ENCODE data around the gene CLN5.
A peak's percentile ranks its signal among the peaks of the same experiment; 100 is the strongest.
"Not testable (repeated sequence)": the region's sequence is repeated elsewhere in the genome, so short reads cannot be mapped to it uniquely, and the experiment has no call there.

The CLN5 gene

GRCh38 chr13:77009719-77010118 lies 17.8 kb downstream of the CLN5 start:
- DNase-seq; intact Hi-C loops (cut with DNase I): not testable (repeated sequence)

DNA sequence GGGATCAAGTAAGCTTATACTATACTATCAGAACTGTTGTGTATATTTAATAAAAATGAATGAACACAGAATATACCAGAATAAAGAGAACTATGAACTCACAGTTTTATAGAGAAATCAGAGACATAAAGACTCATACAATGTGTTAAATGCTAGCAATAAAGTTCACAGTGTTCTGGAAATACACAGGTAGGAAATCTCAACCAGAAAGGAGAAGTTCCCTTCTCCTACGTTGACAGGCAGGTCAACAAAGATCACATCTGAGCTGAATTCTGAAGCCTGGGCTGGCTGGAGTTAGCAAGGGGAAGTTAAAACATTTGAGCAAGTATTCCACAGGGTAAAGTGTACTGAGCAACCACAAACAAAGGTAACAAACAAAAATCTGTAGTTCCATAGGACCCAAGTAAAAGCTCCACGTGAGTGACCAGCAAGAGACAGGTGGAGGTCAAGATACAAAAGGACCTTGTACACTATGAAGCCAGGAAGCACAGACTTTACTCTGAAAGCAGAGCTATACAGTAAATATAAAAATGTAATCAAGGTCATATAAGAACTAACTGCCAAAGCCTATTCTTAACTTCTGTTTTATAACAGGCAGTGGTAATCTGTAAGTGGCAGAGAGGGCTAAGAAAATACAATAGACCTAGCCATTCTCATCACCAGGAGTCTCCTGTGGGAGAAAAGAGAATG lies 22.1 kb downstream of the CLN5 start:
- DNase-seq: no peak
- intact Hi-C loops (cut with DNase I): no loop called here

DNA sequence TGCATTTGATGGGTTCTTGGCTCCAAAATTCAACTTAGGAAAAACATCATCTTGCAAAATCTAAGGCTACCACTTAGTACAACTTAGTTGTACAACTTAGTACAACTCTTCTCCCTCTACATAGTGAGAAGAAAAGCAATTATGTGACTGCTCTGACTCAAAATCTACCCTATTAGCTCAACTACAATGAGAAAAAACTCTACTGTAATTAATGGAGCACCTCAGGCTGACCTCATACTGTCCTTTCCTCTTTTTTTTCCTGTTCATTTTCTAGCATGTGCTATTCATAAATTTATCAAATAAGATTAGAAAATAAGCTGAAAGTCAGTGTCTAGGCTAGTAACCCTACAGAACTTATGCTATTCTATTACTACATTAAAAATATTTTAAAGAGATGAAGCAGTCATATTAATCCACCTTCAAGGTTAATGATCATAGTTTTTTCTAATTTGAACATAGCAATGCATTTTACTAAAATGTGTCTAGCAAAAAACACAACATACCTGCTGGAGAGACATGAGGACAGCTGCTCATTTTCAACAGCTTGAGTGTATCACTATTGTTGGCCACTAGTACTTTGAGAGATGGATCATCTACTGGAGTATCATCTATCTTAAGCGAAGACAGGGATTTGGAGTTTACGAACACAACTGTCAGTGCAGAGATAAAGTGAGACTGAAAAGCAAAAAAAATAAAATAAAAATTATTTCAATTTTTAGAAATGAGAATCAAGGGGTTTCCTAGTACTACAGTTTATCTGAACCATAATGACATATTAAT lies 23.2 kb downstream of the CLN5 start:
- intact Hi-C loops (cut with DNase I): no loop called here
- no peak for DNase-seq

- no peak for DNase-seq
- intact Hi-C loops (cut with DNase I): no loop called here
These were observed 24.5 kb downstream of the CLN5 start for GRCh38 chr13:77016251-77016812.

DNA sequence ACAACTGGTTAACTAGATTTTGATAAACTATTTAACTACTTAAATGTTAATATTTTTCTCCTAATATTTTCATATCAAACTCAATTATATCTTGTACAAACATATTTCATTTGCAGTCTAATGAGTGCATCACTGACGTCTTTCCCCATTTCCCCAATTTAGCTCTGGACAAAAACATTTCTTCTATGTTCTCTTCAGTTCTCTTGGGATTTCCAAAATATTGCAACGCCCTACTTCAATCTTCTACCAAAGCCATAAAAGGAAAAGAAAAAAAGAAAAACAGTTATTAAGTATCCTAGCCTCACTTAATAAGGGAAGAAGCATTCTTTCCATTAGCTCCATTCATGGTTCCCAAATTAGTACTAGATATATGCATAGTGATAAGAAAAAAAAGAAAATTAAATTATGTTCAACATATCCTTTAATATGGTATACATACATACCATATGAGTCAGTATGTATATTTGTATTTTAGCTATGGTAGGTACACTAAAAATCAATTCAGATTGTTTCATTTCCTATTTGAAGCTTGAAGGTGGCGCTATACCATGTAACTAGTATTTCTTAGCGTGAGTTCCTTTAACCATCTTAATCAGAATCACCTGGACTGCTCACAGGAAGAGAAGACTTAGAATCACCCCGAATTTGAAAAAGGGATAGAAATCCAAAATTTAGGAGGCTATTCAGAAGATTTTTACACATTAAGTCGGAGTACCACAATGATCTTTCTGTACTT lies 25.2 kb downstream of the CLN5 start:
- intact Hi-C loops (cut with DNase I): no loop called here
- no peak for DNase-seq

DNA sequence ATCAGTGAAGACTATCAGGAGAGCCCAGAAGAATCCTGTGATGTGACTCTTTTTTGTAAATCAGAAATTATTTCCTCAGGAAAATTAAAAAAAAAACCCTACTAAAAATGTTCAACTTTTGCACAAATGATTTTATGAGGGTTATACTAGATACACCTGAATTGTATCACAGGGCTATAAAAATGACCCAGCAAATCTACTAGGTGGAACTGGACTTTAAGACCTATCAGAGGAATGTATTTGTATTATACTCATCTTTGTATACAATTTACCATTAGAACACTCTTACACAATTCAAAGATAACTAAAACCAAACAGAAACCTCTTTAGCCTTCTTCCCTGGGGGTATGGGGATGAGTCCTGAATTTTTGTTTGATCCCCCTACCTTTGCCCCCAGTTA lies 27.9 kb downstream of the CLN5 start:
- no peak for DNase-seq
- intact Hi-C loops (cut with DNase I): no loop called here

DNA sequence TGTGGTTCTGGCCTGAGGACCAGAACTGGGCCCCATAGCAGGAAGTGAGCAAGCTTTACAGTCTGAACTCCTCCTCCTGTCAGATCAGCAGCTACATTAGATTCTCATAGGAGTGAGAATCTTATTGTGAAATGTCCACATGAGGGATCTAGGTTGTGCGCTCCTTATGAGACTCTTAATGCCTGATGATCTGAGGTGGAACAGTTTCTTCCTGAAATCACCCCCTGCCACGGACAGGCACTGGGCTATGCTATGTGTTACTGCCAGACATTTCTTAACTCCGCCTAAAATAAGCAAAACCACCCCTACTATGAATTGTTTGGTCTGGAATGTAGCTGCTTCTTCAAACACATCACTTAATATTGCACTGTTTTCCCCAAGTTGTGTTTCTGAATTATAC lies 30.5 kb downstream of the CLN5 start:
- intact Hi-C loops (cut with DNase I): no loop called here
- DNase-seq: no peak

DNA sequence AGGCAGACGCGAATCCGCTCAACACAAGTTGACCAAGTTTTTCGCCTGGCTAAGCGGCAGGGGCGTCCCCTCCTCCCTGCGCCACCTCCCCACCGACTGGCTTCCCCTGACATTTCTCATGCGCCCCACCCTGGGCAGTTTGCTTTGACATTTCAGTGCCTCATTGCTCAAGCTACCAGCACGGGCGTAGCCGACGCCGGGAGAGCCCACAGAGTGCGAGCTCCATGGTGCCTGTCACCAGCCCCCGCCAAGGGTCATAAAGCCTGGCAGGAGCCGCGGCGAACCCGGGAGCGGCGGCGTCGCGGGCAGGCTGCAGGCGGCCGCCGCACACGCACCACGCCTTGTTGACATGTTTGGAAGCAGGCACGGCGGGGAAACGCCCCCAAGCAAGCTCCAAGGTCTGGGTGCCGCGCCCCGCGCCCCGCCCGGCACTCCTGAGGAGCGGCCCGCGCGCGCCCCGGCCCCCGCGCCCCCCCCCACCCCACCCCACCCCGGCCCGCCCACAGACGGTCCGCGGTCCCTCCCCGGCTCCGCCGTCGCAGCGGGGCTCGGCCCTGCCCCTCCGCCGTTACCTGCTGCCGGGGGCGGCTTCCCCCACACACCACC lies 34.5 kb downstream of the CLN5 start:
- DNase-seq: peak; percentile 36 to 84 (median 65)
- intact Hi-C loops (cut with DNase I): loop anchor here (2.0 to 5.0 kb wide), 2 partner anchors 34 to 301 kb away; partner anchors contain the start of genes CLN5 and MYCBP2

DNA sequence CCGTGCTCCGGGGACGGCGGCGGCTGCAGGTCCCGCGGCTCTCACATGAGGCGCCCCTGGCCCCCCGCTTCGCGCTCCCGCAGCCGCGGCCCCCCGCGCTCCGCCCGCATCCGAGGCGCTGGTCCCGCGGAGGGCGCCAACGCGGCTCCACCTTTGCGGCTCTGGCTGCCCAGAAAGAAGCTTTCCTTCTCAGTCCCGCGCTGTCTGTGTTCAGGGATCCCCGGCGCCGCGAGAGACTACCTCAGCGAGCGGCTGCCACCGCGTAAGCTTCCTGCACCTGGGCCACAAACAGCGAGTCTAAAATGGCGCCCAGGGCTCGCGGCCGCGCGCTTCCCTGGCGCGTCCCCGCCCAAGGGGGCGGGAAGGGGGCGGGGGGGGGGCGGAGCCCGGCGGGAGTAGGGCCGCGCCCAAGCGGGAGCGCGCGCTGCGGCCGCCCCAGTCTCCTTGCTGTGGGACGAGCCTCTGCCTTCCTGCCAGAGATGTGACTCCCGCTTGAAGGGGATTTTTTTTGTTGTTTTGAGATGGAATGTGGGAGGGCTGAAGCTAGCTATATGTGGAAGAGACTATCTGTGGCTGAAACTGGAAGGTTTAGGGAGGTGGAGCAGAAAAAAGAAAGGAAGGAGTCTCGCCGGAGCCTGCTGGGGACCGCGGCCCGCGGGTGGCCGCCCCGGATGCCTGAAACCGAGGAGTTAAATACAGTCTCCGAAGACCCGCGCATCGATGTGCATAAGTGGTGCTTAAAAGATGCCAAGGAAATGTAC lies 35.2 kb downstream of the CLN5 start, which contains the start of gene FBXL3:
FBXL3 (minus strand) TSS at position 299 of the 761 bp plus-strand sequence. CDS start 5,299 bp downstream, outside the sequence.
- intact Hi-C loops (cut with DNase I): loop anchor here (2.0 to 5.0 kb wide), 2 partner anchors 34 to 300 kb away; partner anchors contain the start of genes CLN5 and MYCBP2
- DNase-seq: peak; percentile 69 to 95 (median 87)

GRCh38 chr13:77028202-77028601 lies 36.3 kb downstream of the CLN5 start:
- intact Hi-C loops (cut with DNase I): loop anchor here (5.0 kb wide), 1 partner anchor 299 kb away; the partner anchor contains the start of gene MYCBP2
- peak in 2 of 42 donors; percentile 17 to 55 for DNase-seq

DNA sequence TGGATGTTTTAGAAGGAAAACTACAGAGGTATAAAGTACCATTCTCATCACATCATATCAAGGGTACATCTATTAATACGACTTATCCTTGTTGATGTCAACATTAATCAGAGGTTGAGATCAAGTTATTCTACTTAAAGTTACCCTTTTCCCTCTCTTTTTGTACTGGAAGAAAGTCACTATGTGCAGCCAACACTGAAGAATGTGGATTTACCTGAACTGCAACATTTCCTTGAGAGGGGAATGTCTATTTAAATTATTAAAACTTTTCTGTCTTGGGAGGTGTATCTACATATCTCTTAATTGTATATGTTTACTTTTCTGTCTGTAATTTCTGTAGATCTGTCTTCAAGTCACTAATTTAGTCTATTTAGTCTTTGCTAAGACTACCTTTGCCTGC lies 37.6 kb downstream of the CLN5 start:
- no peak for DNase-seq
- intact Hi-C loops (cut with DNase I): loop anchor here (5.0 kb wide), 1 partner anchor 298 kb away; the partner anchor contains the start of gene MYCBP2

- intact Hi-C loops (cut with DNase I): no loop called here
- no peak for DNase-seq
These were observed 39.9 kb downstream of the CLN5 start for GRCh38 chr13:77031656-77032243.

GRCh38 chr13:77033717-77034302 lies 41.9 kb downstream of the CLN5 start:
- intact Hi-C loops (cut with DNase I): no loop called here
- DNase-seq: no peak

DNA sequence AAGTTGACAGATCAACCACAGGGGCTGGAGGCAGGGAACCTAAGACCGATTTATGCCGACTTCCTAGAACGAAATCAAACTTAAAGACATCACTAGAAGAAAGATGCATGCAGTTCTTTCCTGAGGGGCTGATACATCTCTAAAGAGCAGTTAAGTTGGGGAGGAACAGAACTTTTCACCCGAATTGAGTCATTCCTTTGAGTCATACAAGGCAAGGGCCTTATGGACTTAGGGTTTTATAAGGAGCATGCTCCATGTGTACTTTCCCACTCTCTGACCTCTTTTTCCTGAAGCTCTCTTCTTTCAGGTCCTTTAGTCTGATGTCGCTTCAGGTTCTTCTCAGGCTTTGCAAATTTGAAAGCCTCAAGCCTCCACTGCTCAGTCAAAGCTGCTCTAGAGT lies 43.0 kb downstream of the CLN5 start:
- intact Hi-C loops (cut with DNase I): no loop called here

GRCh38 chr13:77036279-77036678 lies 44.4 kb downstream of the CLN5 start:
- DNase-seq: peak in 2 of 42 donors; percentile 30 to 33
- intact Hi-C loops (cut with DNase I): no loop called here

More for the DNA sequence above, 43.0 kb downstream of the CLN5 start:
- DNase-seq: no peak

DNA sequence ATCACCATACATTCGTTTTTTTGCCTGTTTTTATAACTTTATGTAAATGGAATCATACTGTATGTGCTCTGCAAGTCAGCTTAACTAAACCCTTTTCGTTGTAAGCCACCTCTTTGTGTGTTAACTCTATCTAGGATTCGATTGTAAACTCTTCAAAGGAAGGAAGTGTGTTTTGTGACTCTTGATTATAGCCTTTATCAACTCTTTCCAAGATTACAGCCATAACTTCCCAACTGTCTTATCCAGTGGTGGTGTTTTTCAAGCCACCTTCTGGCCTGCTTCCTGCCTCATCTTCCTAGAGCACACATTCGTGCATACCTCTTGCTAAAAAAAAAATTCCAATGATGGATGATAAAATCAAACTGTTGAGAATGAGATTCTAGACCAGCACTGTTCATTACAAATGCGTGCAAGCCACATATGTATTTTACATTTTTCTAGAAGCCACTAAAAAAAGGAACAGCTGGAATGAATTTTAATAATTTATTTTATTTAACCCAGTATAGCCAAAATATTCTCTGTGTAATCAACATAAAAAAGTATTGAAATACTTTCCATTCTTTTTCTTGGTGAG lies 47.1 kb downstream of the CLN5 start:
- no peak for DNase-seq
- intact Hi-C loops (cut with DNase I): no loop called here

DNA sequence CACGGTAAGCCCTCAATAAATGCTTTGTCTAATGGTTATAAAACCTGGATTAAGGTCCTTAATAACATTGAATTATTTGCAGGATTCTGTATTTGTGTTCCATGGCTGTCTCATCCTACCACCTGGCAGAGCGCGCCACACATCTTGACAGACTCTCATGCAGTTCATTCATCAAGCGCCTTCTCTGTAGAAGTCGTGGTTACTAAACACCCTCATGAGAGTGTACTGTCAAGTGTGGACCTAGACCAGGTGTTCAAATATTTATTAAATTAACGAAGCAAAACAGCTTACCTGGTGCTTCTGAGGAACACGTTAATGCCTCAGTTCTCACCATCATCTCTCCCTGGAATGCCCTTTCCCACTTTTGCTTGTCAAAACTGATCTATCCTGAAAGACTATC lies 48.2 kb downstream of the CLN5 start:
- intact Hi-C loops (cut with DNase I): no loop called here
- DNase-seq: no peak
